Progenitor cell of endocrine pancreas (in vitro differentiated cells): ENCODE results near the gene SLC37A2. TPM values are rescaled to one million over a fixed set of nuclear protein-coding genes. Genes with fewer than 3 reads are reported as not detected.
"Not testable (repeated sequence)": the region's sequence is repeated elsewhere in the genome, so short reads cannot be mapped to it uniquely, and the experiment has no call there.

Source experiments
- DNase-seq: peaks from one replicate; pipeline ENCODE4 v3.0.0; 2021; ENCODE audit warnings: low spot score; ENCODE audit not compliant: unreplicated experiment
- H3K27ac Mint-ChIP-seq: 2 replicates; pipeline ENCODE4 v1.8.0; 2021; ENCODE audit warnings: mild to moderate bottlenecking, moderate library complexity, mixed read lengths
- H3K27me3 Mint-ChIP-seq: 2 replicates; pipeline ENCODE4 v1.8.0; 2021; ENCODE audit warnings: mixed read lengths
- H3K36me3 Mint-ChIP-seq: 2 replicates; pipeline ENCODE4 v1.8.0; 2022; ENCODE audit warnings: mixed read lengths; ENCODE audit not compliant: insufficient read depth
- H3K4me1 Mint-ChIP-seq: 2 replicates; pipeline ENCODE4 v1.8.0; 2021; ENCODE audit warnings: low read depth, mixed read lengths
- H3K4me3 Mint-ChIP-seq: 2 replicates; pipeline ENCODE4 v1.8.0; 2021; ENCODE audit warnings: low read depth, mild to moderate bottlenecking, moderate library complexity, mixed read lengths
- H3K9me3 Mint-ChIP-seq: 2 replicates; pipeline ENCODE4 v1.8.0; 2021; ENCODE audit warnings: low read depth, mixed read lengths
- CTCF ChIP-seq: fragments of 200-600 bp; sonication (generic); IDR thresholded peaks from one replicate; pipeline ENCODE4 v1.5.0; 2021; ENCODE audit warnings: antibody characterized with exemption, mild to moderate bottlenecking; ENCODE audit not compliant: unreplicated experiment
- total RNA-seq: library from RNA; stranded (reverse); gene quantifications from 2 replicates; pipeline ENCODE4 v1.2.1, GENCODE V29; 2021

Gene SLC37A2
- total RNA-seq, 1 donor from 2014 or later: 0.62 TPM

DNA sequence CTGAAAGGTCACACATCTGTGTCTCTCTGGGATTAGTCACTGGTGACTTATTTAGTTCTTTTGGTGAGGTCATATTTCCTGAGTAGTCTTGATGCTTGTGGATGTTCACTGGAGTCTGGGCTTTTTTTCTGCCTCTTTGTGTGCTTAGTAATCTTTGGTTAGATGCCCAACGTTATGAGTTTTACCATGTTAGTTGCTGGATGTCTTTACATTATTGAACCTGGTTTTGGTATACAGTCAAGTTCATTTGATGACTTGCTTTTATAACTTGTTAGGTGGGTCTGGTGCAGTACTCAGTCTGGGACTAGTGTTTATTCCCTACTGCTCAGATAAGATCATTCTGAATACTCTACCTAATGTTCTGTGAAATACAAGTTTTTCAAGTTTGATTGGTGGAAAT, 26.2 kb upstream of the SLC37A2 start:
- H3K27ac Mint-ChIP-seq: no peak overlapping the region
- H3K4me1 Mint-ChIP-seq: no peaks in the 10 kb centered on the region
- H3K27me3 Mint-ChIP-seq: no peaks in the 10 kb centered on the region
- DNase-seq: no peak
- peaks cover 9% of the 10 kb centered on the region for H3K9me3 Mint-ChIP-seq
- no peak for TF ChIP-seq CTCF
- peaks cover 5% of the 10 kb centered on the region for H3K36me3 Mint-ChIP-seq
- H3K4me3 Mint-ChIP-seq: no peak overlapping the region

DNA sequence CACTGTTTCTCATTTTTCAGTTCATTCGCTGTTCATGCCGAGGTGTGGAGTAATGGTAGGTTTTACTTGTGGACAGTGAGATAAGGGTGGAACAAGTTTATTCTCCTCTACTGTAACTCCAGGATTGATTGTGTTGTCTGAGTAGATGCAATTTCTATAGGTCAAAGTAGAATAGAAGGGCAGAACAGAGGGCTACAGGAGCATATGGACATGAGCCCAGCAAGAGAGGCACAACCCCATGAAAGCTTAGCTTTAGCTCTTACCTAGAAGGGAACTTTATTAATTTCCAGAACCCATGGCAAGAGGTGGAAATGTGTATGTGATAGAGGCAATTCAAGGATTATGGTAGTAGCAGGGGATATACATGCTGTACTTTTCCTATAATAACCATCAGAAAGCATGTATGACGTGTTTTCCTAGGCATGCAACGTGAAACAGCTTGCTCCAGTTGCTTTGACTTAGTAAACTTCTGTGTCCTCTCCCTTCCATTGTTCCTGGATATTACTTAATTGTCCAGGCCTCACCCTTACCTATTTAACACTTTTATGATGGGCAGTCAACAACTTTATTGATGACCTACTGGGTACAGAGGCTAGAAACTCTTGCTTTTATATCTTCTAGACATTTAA, 13.8 kb upstream of the SLC37A2 start:
- Mint-ChIP-seq H3K27ac (no peak overlapping the region), H3K27me3 (no peaks in the 10 kb centered on the region), H3K36me3 (peaks cover 5% of the 10 kb centered on the region), H3K9me3 (peaks cover 5% of the 10 kb centered on the region), H3K4me3 (no peak overlapping the region), H3K4me1 (no peaks in the 10 kb centered on the region)
- no peak for DNase-seq
- TF ChIP-seq CTCF: no peak

GRCh38 chr11:125052047-125052446, 11.1 kb upstream of the SLC37A2 start:
- TF ChIP-seq CTCF: no peak
- Mint-ChIP-seq H3K27ac (no peak overlapping the region), H3K9me3 (no peaks in the 10 kb centered on the region), H3K4me3 (no peak overlapping the region), H3K4me1 (peaks cover 2% of the 10 kb centered on the region), H3K27me3 (no peaks in the 10 kb centered on the region), H3K36me3 (no peaks in the 10 kb centered on the region)
- DNase-seq: no peak

DNA sequence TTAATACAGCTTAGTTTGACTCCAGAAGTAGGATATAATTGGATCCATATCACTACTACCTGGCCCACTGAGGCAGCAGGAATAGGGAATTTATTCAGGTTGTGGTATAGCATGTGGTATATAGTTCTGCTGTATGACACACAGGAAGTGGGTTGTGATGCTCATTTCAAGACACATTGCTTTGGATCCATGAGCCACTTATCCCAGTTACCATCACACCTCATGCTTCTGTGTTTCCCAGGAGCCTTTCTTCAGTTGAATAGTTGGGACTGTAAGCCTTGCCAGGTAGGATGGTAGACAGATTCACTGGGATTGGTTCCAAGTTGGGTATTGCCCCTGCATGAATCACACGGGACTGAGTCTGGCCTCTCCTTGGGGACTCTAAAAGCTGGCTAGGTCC, 9.9 kb upstream of the SLC37A2 start:
- no peak overlapping the region for H3K4me3 Mint-ChIP-seq
- no peaks in the 10 kb centered on the region for H3K36me3 Mint-ChIP-seq
- no peak for DNase-seq
- H3K4me1 Mint-ChIP-seq: peaks cover 4% of the 10 kb centered on the region
- H3K27ac Mint-ChIP-seq: no peak overlapping the region
- no peaks in the 10 kb centered on the region for H3K27me3 Mint-ChIP-seq
- TF ChIP-seq CTCF: no peak
- H3K9me3 Mint-ChIP-seq: no peaks in the 10 kb centered on the region

GRCh38 chr11:125055107-125055715, 7.9 kb upstream of the SLC37A2 start:
- Mint-ChIP-seq H3K36me3 (no peaks in the 10 kb centered on the region), H3K9me3 (no peaks in the 10 kb centered on the region), H3K4me3 (no peak overlapping the region), H3K27ac (no peak overlapping the region), H3K27me3 (peaks cover 2% of the 10 kb centered on the region), H3K4me1 (peaks cover 4% of the 10 kb centered on the region)
- DNase-seq: no peak
- no peak for TF ChIP-seq CTCF

DNA sequence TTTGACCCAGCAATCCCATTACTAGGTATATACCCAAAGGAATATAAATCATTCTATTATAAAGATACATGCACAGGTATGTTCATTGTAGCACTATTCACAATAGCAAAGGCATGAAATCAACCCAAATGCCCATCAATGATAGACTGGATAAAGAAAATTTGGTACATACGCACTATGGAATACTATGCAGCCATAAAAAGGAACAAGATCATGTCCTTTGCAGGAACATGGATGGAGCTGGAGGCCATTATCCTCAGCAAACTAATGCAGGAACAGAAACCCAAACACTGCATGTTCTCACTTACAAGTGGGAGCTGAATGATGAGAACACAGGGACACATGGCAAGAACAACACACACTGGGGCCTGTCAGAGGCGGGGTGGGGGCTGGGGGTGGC, 7.0 kb upstream of the SLC37A2 start:
- not testable (repeated sequence) for H3K27ac Mint-ChIP-seq, H3K9me3 Mint-ChIP-seq, H3K4me1 Mint-ChIP-seq, H3K4me3 Mint-ChIP-seq, H3K36me3 Mint-ChIP-seq, DNase-seq
- peaks cover 11% of the 10 kb centered on the region for H3K27me3 Mint-ChIP-seq
